H1 (cell line): ENCODE results near the gene CENPC. TPM values are rescaled to one million over a fixed set of nuclear protein-coding genes. Genes with fewer than 3 reads are reported as not detected.

ENCODE experiments used
- BRCA1 ChIP-seq: IDR thresholded peaks from 2 replicates; pipeline ENCODE4 v1.6.1; 2012; ENCODE audit warnings: low read depth, low read length, improper control_type of control experiment
- CHD7 ChIP-seq: fragments of 300-600 bp; sonication (generic); IDR thresholded peaks from 2 replicates; pipeline ENCODE4 v1.7.1; 2012; ENCODE audit warnings: low read length, moderate library complexity, mild to moderate bottlenecking, inconsistent platforms; ENCODE audit not compliant: insufficient replicate concordance
- HDAC2 ChIP-seq, 2 experiments: fragments of 300-600 bp in 1 of 2; sonication (generic) in 1 of 2; IDR thresholded peaks; 2 replicates each; pipeline ENCODE4 v1.6.1; 2011 to 2012; ENCODE audit warnings: low read depth in 2 of 2, low read length in 2 of 2, mild to moderate bottlenecking in 2 of 2, moderate library complexity in 2 of 2, borderline replicate concordance in 1 of 2, inconsistent platforms in 1 of 2
- NRF1 ChIP-seq: IDR thresholded peaks from 2 replicates; pipeline ENCODE4 v1.6.1; 2011; ENCODE audit warnings: mild to moderate bottlenecking, low read depth, low read length, improper control_type of control experiment
- RXRA ChIP-seq: IDR thresholded peaks from 2 replicates; pipeline ENCODE4 v1.6.1; 2011; ENCODE audit warnings: low read depth, mild to moderate bottlenecking, low read length, moderate library complexity; ENCODE audit not compliant: insufficient read depth
- polyA plus RNA-seq, 7 experiments: library from polyadenylated mRNA; depleted of rRNA in 3 of 7; stranded (reverse) in 5 of 7; unstranded in 2 of 7; fragments of >200 nt in 5 of 7; fragments of 200-250 nt in 2 of 7; gene quantifications; 1 replicate in 5 of 7; 2 replicates in 1 of 7; 4 replicates in 1 of 7; pipeline versions ENCODE4 v1.2.1 to v1.2.3, GENCODE V29; 2011 to 2013; ENCODE audit warnings: missing spikeins in 2 of 7, mixed read lengths in 2 of 7
- total RNA-seq: library from RNA; stranded (reverse); fragmentation: NEBNext Ultra II Directional; extraction: Animal tissue kit (Norgen Biotek cat#: 25700); gene quantifications from 2 replicates; pipeline ENCODE4 v1.2.1, GENCODE V29; 2021

The CENPC gene
- total and polyA plus RNA-seq, 2 of the 8 experiments (the other 6 are each of a cell fraction or from before 2014, with no cell fraction given) = 2.8 to 15.7 TPM

- TF ChIP-seq CHD7 = no peak
- TF ChIP-seq RXRA = no peak
- TF ChIP-seq HDAC2 (IDR thresholded peaks at IDR 0.05; ENCODE audit: borderline replicate concordance in 1 of 2, low read depth in 2 of 2, low read length in 2 of 2) = no peak
- no peak for TF ChIP-seq BRCA1
- no peak for TF ChIP-seq NRF1
These were observed 26.7 kb upstream of the CENPC start (continued) for GRCh38 chr4:67571975-67572374.
